Measurements from ENCODE around the gene CCR9. TPM values are rescaled to one million over a fixed set of nuclear protein-coding genes. Genes with fewer than 3 reads are reported as not detected.

Gene CCR9
- total RNA-seq, 1 donor from 2014 or later: not detected

GRCh38 chr3:45906681-45907407, 20.5 kb downstream of the CCR9 start:
- Mint-ChIP-seq H3K36me3 (ENCODE audit: unreplicated experiment) (peaks cover 7% of the 10 kb centered on the region), H3K4me1 (ENCODE audit: low read depth, unreplicated experiment) (no peaks in the 10 kb centered on the region), H3K9me3 (ENCODE audit: unreplicated experiment) (peaks cover 2% of the 10 kb centered on the region), H3K27ac (ENCODE audit: unreplicated experiment) (no peak overlapping the region), H3K27me3 (ENCODE audit: unreplicated experiment) (peaks cover 3% of the 10 kb centered on the region), H3K4me3 (ENCODE audit: unreplicated experiment) (no peak overlapping the region)
- no peak for DNase-seq
- no peak for TF ChIP-seq CTCF (IDR thresholded peaks at IDR 0.05; ENCODE audit: partially characterized antibody, unreplicated experiment)

GRCh38 chr3:45907769-45908705, 21.7 kb downstream of the CCR9 start:
- H3K4me3 Mint-ChIP-seq (ENCODE audit: unreplicated experiment): no peak overlapping the region
- TF ChIP-seq CTCF (IDR thresholded peaks at IDR 0.05; ENCODE audit: partially characterized antibody, unreplicated experiment): no peak
- DNase-seq: no peak
- H3K9me3 Mint-ChIP-seq (ENCODE audit: unreplicated experiment): peaks cover 2% of the 10 kb centered on the region
- no peak overlapping the region for H3K27ac Mint-ChIP-seq (ENCODE audit: unreplicated experiment)
- peaks cover 7% of the 10 kb centered on the region for H3K36me3 Mint-ChIP-seq (ENCODE audit: unreplicated experiment)
- no peaks in the 10 kb centered on the region for H3K4me1 Mint-ChIP-seq (ENCODE audit: low read depth, unreplicated experiment)
- peaks cover 3% of the 10 kb centered on the region for H3K27me3 Mint-ChIP-seq (ENCODE audit: unreplicated experiment)

- no peak for TF ChIP-seq CTCF (IDR thresholded peaks at IDR 0.05; ENCODE audit: partially characterized antibody, unreplicated experiment)
- H3K9me3 Mint-ChIP-seq (ENCODE audit: unreplicated experiment): peaks cover 2% of the 10 kb centered on the region
- H3K4me1 Mint-ChIP-seq (ENCODE audit: low read depth, unreplicated experiment): no peaks in the 10 kb centered on the region
- H3K4me3 Mint-ChIP-seq (ENCODE audit: unreplicated experiment): no peak overlapping the region
- no peak for DNase-seq
- peaks cover 7% of the 10 kb centered on the region for H3K36me3 Mint-ChIP-seq (ENCODE audit: unreplicated experiment)
- H3K27me3 Mint-ChIP-seq (ENCODE audit: unreplicated experiment): peaks cover 3% of the 10 kb centered on the region
- no peak overlapping the region for H3K27ac Mint-ChIP-seq (ENCODE audit: unreplicated experiment)
Observed at GRCh38 chr3:45908761-45909160, 22.4 kb downstream of the CCR9 start.

GRCh38 chr3:45909542-45909941, 23.2 kb downstream of the CCR9 start:
- Mint-ChIP-seq H3K4me1 (ENCODE audit: low read depth, unreplicated experiment) (no peaks in the 10 kb centered on the region), H3K36me3 (ENCODE audit: unreplicated experiment) (peaks cover 7% of the 10 kb centered on the region), H3K9me3 (ENCODE audit: unreplicated experiment) (peaks cover 2% of the 10 kb centered on the region), H3K27ac (ENCODE audit: unreplicated experiment) (no peak overlapping the region), H3K4me3 (ENCODE audit: unreplicated experiment) (no peak overlapping the region), H3K27me3 (ENCODE audit: unreplicated experiment) (peaks cover 3% of the 10 kb centered on the region)
- no peak for TF ChIP-seq CTCF (IDR thresholded peaks at IDR 0.05; ENCODE audit: partially characterized antibody, unreplicated experiment)
- no peak for DNase-seq

All from glutamatergic neuron (in vitro differentiated cells).